Breast epithelium (tissue), 4 donors: ENCODE data around the gene SGCA. TPM values are rescaled to one million over a fixed set of nuclear protein-coding genes. Genes with fewer than 3 reads are reported as not detected.
A peak's percentile ranks its signal among the peaks of the same experiment; 100 is the strongest.

Experiments
- DNase-seq, 2 donors: peaks; one replicate each; pipeline ENCODE4 v3.0.0-alpha.2; 2019; ENCODE audit warnings: low spot score in 2 of 2
- H3K27ac ChIP-seq, 2 donors: fragments of 200-600 bp; sonication (generic) in 1 of 2; one replicate each; pipeline ENCODE4 v1.5.1; 2016 to 2019; ENCODE audit warnings: mild to moderate bottlenecking in 1 of 2
- H3K27me3 ChIP-seq, 2 donors: fragments of 200-600 bp; sonication (generic) in 1 of 2; one replicate each; pipeline versions ENCODE4 v1.5.1 to v1.6.0; 2017 to 2019; ENCODE audit warnings: control low read depth in 1 of 2, mild to moderate bottlenecking in 1 of 2
- H3K36me3 ChIP-seq: fragments of 200-600 bp; one replicate; pipeline ENCODE4 v1.5.1; 2019
- H3K4me1 ChIP-seq, 2 donors: fragments of 200-600 bp; sonication (generic); one replicate each; pipeline ENCODE4 v1.5.1; 2016 to 2019; ENCODE audit warnings: control low read depth in 1 of 2
- H3K4me3 ChIP-seq, 3 donors: fragments of 200-600 bp; sonication (generic); 1 replicate in 2 of 3; 2 replicates in 1 of 3; pipeline ENCODE4 v1.5.1; 2016 to 2019; ENCODE audit warnings: mild to moderate bottlenecking in 3 of 3, moderate library complexity in 2 of 3
- H3K9me3 ChIP-seq, 2 donors: fragments of 200-600 bp; sonication (generic) in 1 of 2; one replicate each; pipeline ENCODE4 v1.5.1; 2016 to 2019; ENCODE audit warnings: control low read depth in 1 of 2
- CTCF ChIP-seq, 3 donors: fragments of 450-650 bp; IDR thresholded peaks; one replicate each; pipeline ENCODE4 v1.5.1; 2016 to 2017; ENCODE audit warnings: antibody characterized with exemption in 3 of 3, mild to moderate bottlenecking in 3 of 3, moderate library complexity in 3 of 3
- POLR2A ChIP-seq: fragments of 450-650 bp; IDR thresholded peaks from one replicate; pipeline ENCODE4 v1.6.1; 2016; ENCODE audit warnings: antibody characterized with exemption, mild to moderate bottlenecking, moderate library complexity
- POLR2AphosphoS5 ChIP-seq, 3 donors: sonication (generic); formaldehyde crosslinking; IDR thresholded peaks; one replicate each; pipeline ENCODE4 v1.6.1; 2017; ENCODE audit warnings: antibody characterized with exemption in 3 of 3
- intact Hi-C: fragments of 100-400 bp; cut with DNase I; formaldehyde crosslinking; loops from one replicate; pipeline ENCODE4 v1.15.1; 2023; ENCODE audit warnings: low total_unique reads
- total RNA-seq, 3 donors: library from RNA; depleted of rRNA; stranded (reverse); fragments of >200 nt; gene quantifications; one replicate each; pipeline ENCODE4 v1.1.0, GENCODE V29; 2016

The SGCA gene
- total RNA-seq, 3 donors from 2014 or later, result 0.33 to 2.6 (median 0.73) TPM

DNA sequence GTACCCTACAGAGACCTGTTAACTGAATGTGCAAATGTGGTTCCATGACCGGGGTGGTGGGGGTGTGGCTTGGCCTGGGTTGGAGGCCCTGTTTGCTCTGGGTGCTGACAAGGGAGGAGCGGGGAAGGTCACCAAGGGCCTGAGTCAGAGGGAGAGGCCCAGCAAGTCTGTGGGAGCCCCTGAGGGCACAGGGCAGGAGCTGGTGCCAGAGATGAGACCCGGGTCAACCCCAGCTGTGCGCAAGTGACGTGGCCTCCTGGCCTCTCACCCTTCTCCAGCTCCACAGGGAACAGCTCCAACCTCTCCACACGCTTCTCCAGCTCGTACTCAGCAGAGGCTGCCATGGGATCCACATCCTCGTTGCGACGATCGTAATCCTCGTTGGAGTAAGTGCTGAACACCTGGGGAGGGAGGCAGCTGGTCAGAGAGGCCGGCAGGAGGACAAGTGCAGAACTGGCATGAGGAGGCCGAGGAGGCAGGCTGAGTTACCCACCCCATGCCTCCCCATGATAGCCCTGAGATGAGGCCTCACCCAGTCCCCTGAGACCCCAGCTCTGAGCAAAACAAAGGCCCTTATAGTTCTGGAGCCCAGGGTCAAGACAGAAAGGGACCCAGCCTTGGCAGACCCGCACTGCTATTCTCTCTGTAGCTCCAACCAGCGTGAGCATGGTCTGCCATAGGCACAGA lies 20.8 kb upstream of the SGCA start:
- H3K4me3 ChIP-seq, result no peak overlapping the region
- H3K4me1 ChIP-seq, result peaks cover 10 to 17% of the 10 kb centered on the region in 2 donors
- peak overlapping the region in 1 of 2 donors; percentile 20 for H3K27ac ChIP-seq
- intact Hi-C loops, result no loop called here
- TF ChIP-seq POLR2A (no peak), CTCF (IDR thresholded peaks at IDR 0.05) (no peak), POLR2AphosphoS5 (IDR thresholded peaks at IDR 0.05) (no peak)
- no peaks in the 10 kb centered on the region for H3K36me3 ChIP-seq
- peak in 1 of 2 donors; percentile 68 for DNase-seq
- H3K9me3 ChIP-seq, result no peaks in the 10 kb centered on the region
- no peaks in the 10 kb centered on the region for H3K27me3 ChIP-seq

DNA sequence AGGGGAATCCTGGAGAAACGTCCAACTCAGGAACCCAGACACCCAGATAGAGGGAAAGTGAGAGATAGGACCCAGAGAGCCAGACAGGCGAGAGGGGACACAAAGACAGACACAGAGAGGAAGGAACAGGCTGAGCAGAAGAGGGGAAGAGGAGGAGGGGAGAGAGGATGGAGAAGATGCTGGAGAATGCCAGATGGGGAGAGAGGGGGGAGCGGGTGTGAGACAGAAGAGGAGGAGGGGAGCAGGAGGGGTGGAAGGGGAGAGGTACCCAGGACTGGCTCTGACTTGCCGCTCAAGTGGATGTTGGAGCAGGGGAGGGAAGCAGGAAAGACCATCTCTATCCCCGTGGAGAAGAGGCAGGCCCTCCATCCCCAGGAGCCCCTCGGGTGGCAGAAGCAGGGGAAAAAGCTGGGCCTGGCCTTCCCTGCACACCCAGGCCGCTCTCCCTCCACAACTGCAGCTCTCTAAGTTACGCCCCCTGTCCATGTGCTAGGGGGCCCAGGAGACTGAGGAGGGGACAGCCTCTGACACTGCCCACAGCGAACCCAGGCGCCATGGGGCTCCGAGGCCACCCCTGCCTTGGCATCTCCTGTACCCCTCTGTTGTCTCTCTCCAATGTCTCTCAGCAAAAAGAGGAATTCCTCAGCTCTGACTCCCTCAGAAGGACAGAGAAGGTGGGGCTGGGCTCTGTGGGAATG lies 20.1 kb upstream of the SGCA start:
- no peaks in the 10 kb centered on the region for H3K36me3 ChIP-seq
- TF ChIP-seq POLR2A, result no peak
- no peak for TF ChIP-seq CTCF (IDR thresholded peaks at IDR 0.05)
- TF ChIP-seq POLR2AphosphoS5 (IDR thresholded peaks at IDR 0.05), result no peak
- no peak for DNase-seq
- intact Hi-C loops, result no loop called here
- no peaks in the 10 kb centered on the region for H3K27me3 ChIP-seq
- no peaks in the 10 kb centered on the region for H3K9me3 ChIP-seq
- H3K27ac ChIP-seq, result peak overlapping the region in 1 of 2 donors; percentile 19
- H3K4me3 ChIP-seq, result peak overlapping the region in 1 of 3 donors; percentile 90
- peaks cover 10 to 17% of the 10 kb centered on the region in 2 donors for H3K4me1 ChIP-seq

DNA sequence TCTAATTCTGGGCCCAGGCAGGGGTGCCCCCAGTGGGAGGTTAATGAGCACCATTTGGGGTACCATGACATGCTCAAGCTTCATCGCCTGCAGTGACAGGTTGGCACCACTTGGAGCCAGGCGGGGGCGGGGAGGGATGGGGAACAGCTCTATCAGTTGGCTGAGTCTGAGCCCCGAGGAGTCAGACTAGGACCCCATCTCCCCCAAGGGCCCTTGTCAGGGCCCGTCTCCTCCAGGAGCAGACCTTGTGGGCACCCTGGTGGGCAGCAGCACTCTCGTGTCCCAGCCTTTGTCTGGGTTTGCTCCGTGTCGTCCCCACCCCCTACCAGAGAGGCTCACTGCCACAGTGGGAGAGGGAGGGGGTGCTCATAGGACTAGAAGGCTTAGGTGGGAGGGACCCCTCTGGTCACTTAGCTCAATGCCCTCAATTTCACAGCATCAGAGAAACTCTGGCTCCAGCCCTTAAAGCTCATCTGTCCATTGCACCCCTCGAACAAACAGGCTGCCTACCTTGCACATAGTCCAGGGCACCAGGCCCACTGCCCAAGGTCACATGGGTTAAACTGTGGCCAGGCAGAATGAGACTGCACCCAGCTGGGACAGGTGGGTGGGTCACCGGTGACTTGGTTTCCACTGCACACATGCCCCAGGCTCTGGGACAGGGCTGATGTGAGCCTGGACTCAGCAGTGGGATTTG lies 19.4 kb upstream of the SGCA start:
- intact Hi-C loops, result no loop called here
- DNase-seq, result no peak
- H3K27ac ChIP-seq, result peak overlapping the region in 1 of 2 donors; percentile 94

GRCh38 chr17:50146927-50147665 lies 18.7 kb upstream of the SGCA start:
- H3K27me3 ChIP-seq, result no peaks in the 10 kb centered on the region
- no peaks in the 10 kb centered on the region for H3K9me3 ChIP-seq
- intact Hi-C loops, result no loop called here
- H3K36me3 ChIP-seq, result no peaks in the 10 kb centered on the region
- no peak for TF ChIP-seq POLR2AphosphoS5 (IDR thresholded peaks at IDR 0.05)
- TF ChIP-seq CTCF (IDR thresholded peaks at IDR 0.05), result no peak
- TF ChIP-seq POLR2A, result no peak
- H3K4me1 ChIP-seq, result peaks cover 10 to 21% of the 10 kb centered on the region in 2 donors
- H3K4me3 ChIP-seq, result peak overlapping the region; percentile 81 to 90 (median 85)
- no peak for DNase-seq
- peak overlapping the region; percentile 88 to 94 for H3K27ac ChIP-seq

More for the DNA sequence above, 19.4 kb upstream of the SGCA start:
- no peaks in the 10 kb centered on the region for H3K9me3 ChIP-seq
- TF ChIP-seq CTCF (IDR thresholded peaks at IDR 0.05) (no peak), POLR2A (no peak), POLR2AphosphoS5 (IDR thresholded peaks at IDR 0.05) (no peak)
- no peaks in the 10 kb centered on the region for H3K27me3 ChIP-seq
- H3K4me3 ChIP-seq, result peak overlapping the region in 2 of 3 donors; percentile 81 to 90
- H3K4me1 ChIP-seq, result peaks cover 10 to 17% of the 10 kb centered on the region in 2 donors
- no peaks in the 10 kb centered on the region for H3K36me3 ChIP-seq
